CD14-positive monocyte (primary cell): ENCODE results near the gene GPR68. TPM values are rescaled to one million over a fixed set of nuclear protein-coding genes. Genes with fewer than 3 reads are reported as not detected.

ENCODE experiments used
- DNase-seq, 3 donors: peaks; one replicate each; pipeline ENCODE4 v3.0.0-alpha.2; 2011 to 2022
- H2AFZ ChIP-seq: 2 replicates; pipeline ENCODE4 v1.6.0; 2012; ENCODE audit warnings: mild to moderate bottlenecking, low read depth, low read length, inconsistent platforms; ENCODE audit not compliant: insufficient read depth, poor library complexity, severe bottlenecking
- H3K27ac ChIP-seq, 2 donors: 1 replicate in 1 of 2; 2 replicates in 1 of 2; pipeline ENCODE4 v1.5.1; 2012 to 2013; ENCODE audit warnings: low read length in 2 of 2, control low read depth in 1 of 2, inconsistent platforms in 1 of 2, low read depth in 1 of 2, mild to moderate bottlenecking in 1 of 2
- H3K27me3 ChIP-seq, 2 donors: one replicate each; pipeline versions ENCODE4 v1.6.0 to v1.6.1; 2011 to 2013; ENCODE audit warnings: low read length in 2 of 2; ENCODE audit not compliant: control insufficient read depth in 2 of 2, insufficient read depth in 2 of 2
- H3K36me3 ChIP-seq, 2 donors: replicated peaks in 1 of 2; 1 replicate in 1 of 2; 2 replicates in 1 of 2; pipeline versions ENCODE4 v1.5.1 to v1.6.1; 2012 to 2013; ENCODE audit warnings: low read length in 2 of 2, control low read depth in 1 of 2, inconsistent platforms in 1 of 2, mild to moderate bottlenecking in 1 of 2; ENCODE audit not compliant: insufficient read depth in 2 of 2, control insufficient read depth in 1 of 2
- H3K4me1 ChIP-seq, 2 donors: 1 replicate in 1 of 2; 2 replicates in 1 of 2; pipeline versions ENCODE4 v1.5.1 to v1.6.1; 2012 to 2013; ENCODE audit warnings: low read length in 2 of 2, control low read depth in 1 of 2, inconsistent platforms in 1 of 2, mild to moderate bottlenecking in 1 of 2, moderate library complexity in 1 of 2; ENCODE audit not compliant: insufficient read depth in 2 of 2, control insufficient read depth in 1 of 2
- H3K4me2 ChIP-seq: replicated peaks from 2 replicates; pipeline ENCODE3; 2012; ENCODE audit warnings: low read length, moderate library complexity, mild to moderate bottlenecking; ENCODE audit not compliant: poor library complexity, severe bottlenecking; ENCODE audit errors: extremely low read depth
- H3K4me3 ChIP-seq, 3 experiments: fragments of 200-600 bp in 1 of 3; sonication (generic) in 1 of 3; replicated peaks in 1 of 3; 1 replicate in 2 of 3; 2 replicates in 1 of 3; pipeline ENCODE4 v1.5.1; 2011 to 2013; ENCODE audit warnings: low read length in 3 of 3, mild to moderate bottlenecking in 3 of 3, control low read depth in 2 of 3, low read depth in 2 of 3, inconsistent platforms in 1 of 3, moderate library complexity in 1 of 3
- H3K79me2 ChIP-seq: 2 replicates; pipeline ENCODE4 v1.6.0; 2012; ENCODE audit warnings: mild to moderate bottlenecking, control low read depth, inconsistent platforms, low read length, moderate library complexity; ENCODE audit not compliant: insufficient read depth
- H3K9ac ChIP-seq: 2 replicates; pipeline ENCODE4 v1.6.0; 2017; ENCODE audit warnings: low read length, mild to moderate bottlenecking; ENCODE audit not compliant: insufficient read depth, poor library complexity, severe bottlenecking
- H3K9me3 ChIP-seq, 2 donors: replicated peaks in 1 of 2; 1 replicate in 1 of 2; 2 replicates in 1 of 2; pipeline versions ENCODE4 v1.5.1 to v1.6.1; 2012 to 2013; ENCODE audit warnings: low read length in 2 of 2, control low read depth in 1 of 2; ENCODE audit not compliant: control insufficient read depth in 1 of 2, insufficient read depth in 1 of 2
- H4K20me1 ChIP-seq: 2 replicates; pipeline ENCODE4 v1.6.0; 2012; ENCODE audit warnings: mild to moderate bottlenecking, low read length, control low read depth, moderate library complexity; ENCODE audit not compliant: insufficient read depth
- H3K27ac Mint-ChIP-seq, 7 donors: one replicate each; pipeline ENCODE4 v1.8.0; 2020; ENCODE audit warnings: mild to moderate bottlenecking in 7 of 7, mixed read lengths in 7 of 7, moderate library complexity in 6 of 7, inconsistent platforms in 2 of 7
- H3K27me3 Mint-ChIP-seq, 3 donors: one replicate each; pipeline ENCODE4 v1.8.0; 2021 to 2022; ENCODE audit warnings: low read depth in 3 of 3, mild to moderate bottlenecking in 3 of 3, mixed read lengths in 3 of 3, moderate library complexity in 3 of 3, inconsistent platforms in 1 of 3
- H3K36me3 Mint-ChIP-seq, 2 donors: one replicate each; pipeline ENCODE4 v1.8.0; 2020; ENCODE audit warnings: mixed read lengths in 2 of 2, inconsistent platforms in 1 of 2, mild to moderate bottlenecking in 1 of 2
- H3K4me1 Mint-ChIP-seq: one replicate; pipeline ENCODE4 v1.8.0; 2020; ENCODE audit warnings: mild to moderate bottlenecking, mixed read lengths
- H3K4me3 Mint-ChIP-seq, 2 donors: one replicate each; pipeline ENCODE4 v1.8.0; 2020; ENCODE audit warnings: mild to moderate bottlenecking in 2 of 2, mixed read lengths in 2 of 2, moderate library complexity in 1 of 2
- H3K9me3 Mint-ChIP-seq, 7 donors: one replicate each; pipeline ENCODE4 v1.8.0; 2020 to 2022; ENCODE audit warnings: mixed read lengths in 7 of 7, mild to moderate bottlenecking in 6 of 7, moderate library complexity in 6 of 7, inconsistent platforms in 2 of 7
- CTCF ChIP-seq: fragments of 200-600 bp; IDR thresholded peaks from one replicate; pipeline ENCODE4 v1.8.0; 2022; ENCODE audit warnings: antibody characterized with exemption, mild to moderate bottlenecking
- WGBS: methylation state at CpG from one replicate; pipeline ENCODE4 v1.1.5; 2013; ENCODE audit warnings: missing lambda C conversion rate; ENCODE audit not compliant: insufficient coverage; 5-methylcytosine and 5-hydroxymethylcytosine counted together
- intact Hi-C, 2 donors: fragments of 100-400 bp; cut with micrococcal nuclease; formaldehyde crosslinking; loops; one replicate each; pipeline versions ENCODE4 v1.15.0 to v1.15.1; 2023
- polyA plus RNA-seq, 3 donors: library from polyadenylated mRNA; depleted of rRNA in 1 of 3; unstranded in 2 of 3; stranded (reverse) in 1 of 3; fragments of 300-500 nt in 2 of 3; fragments of >200 nt in 1 of 3; fragmentation: Illumina TruSeq in 2 of 3; gene quantifications; 1 replicate in 2 of 3; 2 replicates in 1 of 3; pipeline ENCODE4 v1.2.3, GENCODE V29; 2012 to 2021

The GPR68 gene
- polyA plus RNA-seq, 3 donors = 0.05 to 0.07 TPM; not detected in 1

GRCh38 chr14:91197631-91198030 lies 46.9 kb downstream of the GPR68 start:
- DNase-seq = no peak
- TF ChIP-seq CTCF = no peak
- Mint-ChIP-seq H3K9me3 (peaks cover 0 to 11% (median 5%) of the 10 kb centered on the region in 7 donors), H3K27me3 (peaks cover 0 to 2% (median 0%) of the 10 kb centered on the region in 3 donors), H3K27ac (no peak overlapping the region), H3K4me3 (no peak overlapping the region), H3K36me3 (peaks cover 72 to 92% of the 10 kb centered on the region in 2 donors), H3K4me1 (peaks cover 4% of the 10 kb centered on the region)
- Histone ChIP-seq H3K79me2 (no peaks in the 10 kb centered on the region), H3K27ac (no peak overlapping the region), H3K4me3 (no peak overlapping the region), H3K9me3 (peaks cover 0 to 3% of the 10 kb centered on the region in 2 donors), H2AFZ (no peak overlapping the region), H3K27me3 (no peaks in the 10 kb centered on the region), H3K9ac (no peak overlapping the region), H3K36me3 (peaks cover 81 to 100% of the 10 kb centered on the region in 2 donors), H3K4me2 (no peak overlapping the region), H3K4me1 (peaks cover 4 to 5% of the 10 kb centered on the region in 2 donors), H4K20me1 (peaks cover 3% of the 10 kb centered on the region)
- intact Hi-C loops = no loop called here

GRCh38 chr14:91195881-91196280 lies 48.6 kb downstream of the GPR68 start:
- Histone ChIP-seq H3K4me1 (no peaks in the 10 kb centered on the region), H3K4me2 (no peak overlapping the region), H3K27ac (no peak overlapping the region), H2AFZ (no peak overlapping the region), H3K36me3 (peaks cover 84 to 100% of the 10 kb centered on the region in 2 donors), H4K20me1 (no peaks in the 10 kb centered on the region), H3K9me3 (peaks cover 0 to 3% of the 10 kb centered on the region in 2 donors), H3K79me2 (no peaks in the 10 kb centered on the region), H3K4me3 (no peak overlapping the region), H3K9ac (no peak overlapping the region), H3K27me3 (no peaks in the 10 kb centered on the region)
- Mint-ChIP-seq H3K27me3 (peaks cover 0 to 2% (median 0%) of the 10 kb centered on the region in 3 donors), H3K4me1 (no peaks in the 10 kb centered on the region), H3K4me3 (no peak overlapping the region), H3K27ac (peak overlapping the region in 1 of 7 donors; percentile 6), H3K9me3 (peaks cover 0 to 11% (median 4%) of the 10 kb centered on the region in 7 donors), H3K36me3 (peaks cover 80 to 95% of the 10 kb centered on the region in 2 donors)
- DNase-seq = no peak
- TF ChIP-seq CTCF = no peak
- intact Hi-C loops = no loop called here
- 100% methylated on average over 5 of the region's 10 CpGs for WGBS
